ENCODE results near the gene TSPAN18. TPM values are rescaled to one million over a fixed set of nuclear protein-coding genes. Genes with fewer than 3 reads are reported as not detected.

Gene TSPAN18
- total RNA-seq, 2 experiments from 2014 or later, result not detected

DNA sequence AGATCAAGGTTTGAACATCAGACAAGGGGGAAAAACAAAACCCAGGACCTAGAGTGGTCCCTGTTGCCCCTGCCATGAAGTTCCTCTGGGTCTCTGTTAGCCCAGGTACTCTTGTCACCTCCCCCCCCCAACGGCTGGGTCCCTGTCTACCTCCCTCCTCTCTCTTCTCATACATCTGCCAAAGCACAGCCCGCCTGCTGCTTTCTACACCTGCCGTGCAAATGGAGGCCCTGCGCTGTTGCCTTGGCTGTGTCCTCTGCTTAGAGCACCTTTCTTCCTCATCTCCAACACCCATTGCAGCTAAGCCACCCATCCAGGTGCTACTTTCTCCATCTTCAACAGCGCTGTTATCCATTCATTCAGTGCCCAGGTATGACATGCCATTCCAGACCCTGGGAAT is 124.7 kb downstream of the TSPAN18 start:
- no TSS peak for BruUV-seq (replicated peaks)
- Histone ChIP-seq H3K36me3 (ENCODE audit: insufficient read depth, low read length) (no peaks in the 10 kb centered on the region), H4K20me1 (ENCODE audit: insufficient read depth, low read length) (no peaks in the 10 kb centered on the region; the same call in 1 of the 2 replicates), H2AFZ (ENCODE audit: low read length) (no peak overlapping the region), H3K4me3 (ENCODE audit: low read depth, low read length, poor library complexity, severe bottlenecking) (no peak overlapping the region), H3K4me1 (ENCODE audit: insufficient read depth, low read length, poor library complexity, severe bottlenecking) (no peaks in the 10 kb centered on the region), H3K27ac (ENCODE audit: low read depth, low read length, poor library complexity, severe bottlenecking) (no peak overlapping the region), H3K9me2 (ENCODE audit: insufficient read depth, low read length) (no peaks in the 10 kb centered on the region), H3K9me3 (ENCODE audit: low read length) (no peaks in the 10 kb centered on the region), H3K4me2 (ENCODE audit: low read length) (no peak overlapping the region), H3K79me2 (ENCODE audit: insufficient read depth, low read depth, low read length) (no peaks in the 10 kb centered on the region)
- ChIA-PET CTCF (ENCODE audit: unreplicated experiment) (no interaction called here), POLR2A (no interaction called here)
- DNase-seq (ENCODE audit: low spot score), result no peak
- intact Hi-C loops (cut with micrococcal nuclease; ENCODE audit: unreplicated experiment), result no loop called here
- TF ChIP-seq, protein P1, sequence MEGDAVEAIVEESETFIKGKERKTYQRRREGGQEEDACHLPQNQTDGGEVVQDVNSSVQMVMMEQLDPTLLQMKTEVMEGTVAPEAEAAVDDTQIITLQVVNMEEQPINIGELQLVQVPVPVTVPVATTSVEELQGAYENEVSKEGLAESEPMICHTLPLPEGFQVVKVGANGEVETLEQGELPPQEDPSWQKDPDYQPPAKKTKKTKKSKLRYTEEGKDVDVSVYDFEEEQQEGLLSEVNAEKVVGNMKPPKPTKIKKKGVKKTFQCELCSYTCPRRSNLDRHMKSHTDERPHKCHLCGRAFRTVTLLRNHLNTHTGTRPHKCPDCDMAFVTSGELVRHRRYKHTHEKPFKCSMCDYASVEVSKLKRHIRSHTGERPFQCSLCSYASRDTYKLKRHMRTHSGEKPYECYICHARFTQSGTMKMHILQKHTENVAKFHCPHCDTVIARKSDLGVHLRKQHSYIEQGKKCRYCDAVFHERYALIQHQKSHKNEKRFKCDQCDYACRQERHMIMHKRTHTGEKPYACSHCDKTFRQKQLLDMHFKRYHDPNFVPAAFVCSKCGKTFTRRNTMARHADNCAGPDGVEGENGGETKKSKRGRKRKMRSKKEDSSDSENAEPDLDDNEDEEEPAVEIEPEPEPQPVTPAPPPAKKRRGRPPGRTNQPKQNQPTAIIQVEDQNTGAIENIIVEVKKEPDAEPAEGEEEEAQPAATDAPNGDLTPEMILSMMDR (conservative IDR thresholded peaks at IDR 0.05; ENCODE audit: low read length), result no peak
- TF ChIP-seq EZH2phosphoT487 (IDR thresholded peaks at IDR 0.05; ENCODE audit: borderline replicate concordance, low read depth, low read length), result no peak

GRCh38 chr11:44852159-44852747 is 125.5 kb downstream of the TSPAN18 start:
- Histone ChIP-seq H3K4me1 (ENCODE audit: insufficient read depth, low read length, poor library complexity, severe bottlenecking) (no peaks in the 10 kb centered on the region), H4K20me1 (ENCODE audit: insufficient read depth, low read length) (no peaks in the 10 kb centered on the region; the same call in 1 of the 2 replicates), H3K9me3 (ENCODE audit: low read length) (no peaks in the 10 kb centered on the region), H3K4me3 (ENCODE audit: low read depth, low read length, poor library complexity, severe bottlenecking) (no peak overlapping the region), H3K9me2 (ENCODE audit: insufficient read depth, low read length) (no peaks in the 10 kb centered on the region), H2AFZ (ENCODE audit: low read length) (no peak overlapping the region), H3K36me3 (ENCODE audit: insufficient read depth, low read length) (no peaks in the 10 kb centered on the region), H3K79me2 (ENCODE audit: insufficient read depth, low read depth, low read length) (no peaks in the 10 kb centered on the region), H3K4me2 (ENCODE audit: low read length) (no peak overlapping the region), H3K27ac (ENCODE audit: low read depth, low read length, poor library complexity, severe bottlenecking) (no peak overlapping the region)
- TF ChIP-seq EZH2phosphoT487 (IDR thresholded peaks at IDR 0.05; ENCODE audit: borderline replicate concordance, low read depth, low read length), result no peak
- TF ChIP-seq, protein P1 (conservative IDR thresholded peaks at IDR 0.05; ENCODE audit: low read length), result no peak
- ChIA-PET POLR2A (interaction anchor here (0.5 to 0.6 kb wide), 2 partner anchors 9 to 586 kb away, joined by 3 to 4 read pairs; no protein-coding TSS in a partner anchor), CTCF (ENCODE audit: unreplicated experiment) (interaction anchor here (0.7 kb wide), 1 partner anchor 28 kb away, joined by 5 read pairs; no protein-coding TSS in a partner anchor)
- BruUV-seq (replicated peaks), result no TSS peak
- DNase-seq (ENCODE audit: low spot score), result no peak
- intact Hi-C loops (cut with micrococcal nuclease; ENCODE audit: unreplicated experiment), result no loop called here

DNA sequence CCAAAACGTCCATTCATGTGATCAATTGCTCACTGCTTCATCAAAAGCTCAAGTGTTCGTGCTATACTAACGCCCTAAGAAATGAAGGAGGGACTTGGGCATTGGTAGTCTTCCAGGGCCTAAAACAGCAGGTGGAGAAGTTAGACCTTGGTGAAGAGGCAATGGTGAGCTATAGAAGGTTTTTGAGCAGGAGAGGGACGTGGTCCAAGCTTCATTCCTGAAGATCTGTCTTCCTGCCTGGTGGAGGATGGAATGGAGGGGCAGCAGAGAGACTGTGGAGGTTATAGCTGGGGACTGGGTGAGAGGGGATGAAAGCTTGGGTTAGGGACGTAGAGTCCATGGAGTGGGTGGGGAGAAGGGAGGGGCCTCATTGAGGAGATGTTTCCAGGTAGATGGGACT is 126.2 kb downstream of the TSPAN18 start:
- Histone ChIP-seq H3K4me3 (ENCODE audit: low read depth, low read length, poor library complexity, severe bottlenecking) (no peak overlapping the region), H3K4me2 (ENCODE audit: low read length) (no peak overlapping the region), H4K20me1 (ENCODE audit: insufficient read depth, low read length) (no peaks in the 10 kb centered on the region; the same call in 1 of the 2 replicates), H3K79me2 (ENCODE audit: insufficient read depth, low read depth, low read length) (no peaks in the 10 kb centered on the region), H3K36me3 (ENCODE audit: insufficient read depth, low read length) (no peaks in the 10 kb centered on the region), H3K9me3 (ENCODE audit: low read length) (no peaks in the 10 kb centered on the region), H3K27ac (ENCODE audit: low read depth, low read length, poor library complexity, severe bottlenecking) (no peak overlapping the region), H2AFZ (ENCODE audit: low read length) (no peak overlapping the region), H3K4me1 (ENCODE audit: insufficient read depth, low read length, poor library complexity, severe bottlenecking) (no peaks in the 10 kb centered on the region), H3K9me2 (ENCODE audit: insufficient read depth, low read length) (no peaks in the 10 kb centered on the region)
- TF ChIP-seq EZH2phosphoT487 (IDR thresholded peaks at IDR 0.05; ENCODE audit: borderline replicate concordance, low read depth, low read length), result no peak
- CTCF ChIA-PET (ENCODE audit: unreplicated experiment), result interaction anchor here (0.7 kb wide), 1 partner anchor 29 kb away, joined by 5 read pairs; no protein-coding TSS in a partner anchor
- POLR2A ChIA-PET, result no interaction called here
- BruUV-seq (replicated peaks), result no TSS peak
- no peak for DNase-seq (ENCODE audit: low spot score)
- intact Hi-C loops (cut with micrococcal nuclease; ENCODE audit: unreplicated experiment), result no loop called here
